Stimulated activated CD4-positive, alpha-beta T cell treated with anti-CD3 and anti-CD28 coated beads, Interleukin-1b, Interleukin-23, amount 100 ng/mL, for 24 hours (primary cell): ENCODE measurements around the gene SAP130.

Source experiments
- DNase-seq, 4 experiments: peaks; one replicate each; pipeline ENCODE4 v3.0.0-alpha.2; 2020; ENCODE audit warnings: low read depth in 4 of 4, low spot score in 1 of 4

The SAP130 gene

DNA sequence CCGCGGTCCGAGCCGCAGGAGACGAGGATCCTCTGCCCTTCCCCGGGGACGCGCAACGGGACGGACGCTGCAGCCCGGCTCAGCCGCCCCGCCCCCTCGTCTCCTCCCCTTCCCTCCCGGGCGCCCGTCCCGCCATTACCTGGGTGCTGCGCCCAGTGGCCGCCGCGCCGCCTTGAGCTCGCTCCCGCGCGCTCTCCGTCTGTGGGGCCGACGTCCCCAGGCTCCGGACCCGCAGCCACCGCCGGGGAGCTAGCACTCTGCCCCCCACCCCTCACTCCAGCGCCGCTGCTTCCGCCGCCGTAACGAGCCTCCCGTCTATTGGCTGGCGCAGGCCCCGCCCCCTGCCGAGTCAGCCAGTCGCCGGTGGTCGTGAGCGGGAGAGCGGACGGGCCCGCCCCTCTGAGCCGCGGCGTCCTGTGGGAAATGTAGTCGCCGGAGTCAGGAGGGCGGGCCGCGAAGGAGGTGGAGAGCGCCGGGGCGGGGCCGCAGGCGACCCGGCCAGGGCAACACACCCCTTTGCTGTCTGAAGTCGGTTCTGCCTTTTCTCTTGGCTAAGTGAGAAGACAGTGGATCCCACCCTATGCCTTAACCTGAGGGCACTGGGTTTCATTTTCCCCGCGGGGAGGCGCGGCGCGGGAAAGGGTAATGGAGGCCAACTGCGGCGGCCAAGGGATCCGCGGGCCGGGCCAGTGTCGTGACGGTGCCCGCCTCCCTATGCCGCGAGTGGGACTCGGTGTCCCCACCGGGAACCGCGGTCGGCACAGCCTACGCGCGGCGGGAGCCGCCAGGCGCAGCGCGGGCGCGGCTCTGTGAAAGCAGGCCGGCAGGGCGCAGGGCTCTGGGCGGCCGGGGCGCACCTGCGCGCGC, at the start of gene SAP130:
TSS of gene SAP130 (minus strand) at position 259 of the 867 bp plus-strand sequence. CDS start 1,767 bp downstream, outside the sequence.
- peak; percentile 87 to 98 (median 96) for DNase-seq

DNA sequence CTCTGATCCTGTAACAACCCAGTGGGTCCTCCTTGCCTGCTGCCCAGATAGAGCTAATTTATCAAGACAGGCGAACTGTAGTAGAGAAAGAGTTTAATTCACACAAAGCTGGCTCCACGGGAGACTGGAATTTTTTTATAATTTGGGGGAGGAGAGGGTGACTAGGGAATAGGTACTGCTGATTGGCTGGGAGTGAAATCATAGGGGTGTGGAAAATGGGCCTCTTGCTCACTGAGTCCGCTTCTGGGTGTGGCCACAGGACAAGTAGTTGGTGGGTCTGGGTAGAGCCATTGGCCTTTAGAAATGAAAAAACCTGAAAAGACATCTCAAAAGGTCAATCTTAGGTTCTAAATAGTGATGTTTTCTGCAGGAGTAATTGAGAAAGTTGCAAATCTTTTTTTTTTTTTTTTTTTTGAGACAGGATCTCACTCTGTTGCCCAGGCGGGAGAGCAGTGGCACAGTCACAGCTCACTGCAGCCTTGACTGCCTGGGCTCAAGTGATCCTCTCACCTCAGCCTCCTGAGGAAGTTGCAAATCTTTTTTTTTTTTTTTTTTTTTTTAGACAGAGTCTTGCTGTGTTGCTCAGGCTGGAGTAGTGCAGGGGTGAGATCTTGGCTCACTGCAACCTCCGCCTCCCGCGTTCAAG, 48.7 kb upstream of the SAP130 start:
- DNase-seq: no peak

DNA sequence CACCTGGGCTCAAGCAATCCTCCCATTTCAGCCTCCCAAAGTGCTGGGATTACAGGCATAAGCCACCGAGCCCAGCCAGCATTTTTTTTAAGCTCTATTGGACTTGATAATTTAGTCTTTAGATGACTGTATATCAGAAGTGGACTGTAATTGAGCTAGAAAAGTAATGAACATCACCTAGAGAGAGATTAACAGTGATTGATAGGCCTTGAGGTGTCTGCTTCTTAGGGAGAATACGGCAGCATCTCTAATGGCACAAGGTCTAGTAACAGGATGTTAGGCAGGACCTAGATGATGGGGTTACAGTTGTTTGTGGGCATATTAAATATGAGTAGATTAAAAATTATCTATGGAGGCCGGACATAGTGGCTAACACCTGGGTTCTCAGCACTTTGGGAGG, 45.4 kb upstream of the SAP130 start:
- DNase-seq: no peak

DNA sequence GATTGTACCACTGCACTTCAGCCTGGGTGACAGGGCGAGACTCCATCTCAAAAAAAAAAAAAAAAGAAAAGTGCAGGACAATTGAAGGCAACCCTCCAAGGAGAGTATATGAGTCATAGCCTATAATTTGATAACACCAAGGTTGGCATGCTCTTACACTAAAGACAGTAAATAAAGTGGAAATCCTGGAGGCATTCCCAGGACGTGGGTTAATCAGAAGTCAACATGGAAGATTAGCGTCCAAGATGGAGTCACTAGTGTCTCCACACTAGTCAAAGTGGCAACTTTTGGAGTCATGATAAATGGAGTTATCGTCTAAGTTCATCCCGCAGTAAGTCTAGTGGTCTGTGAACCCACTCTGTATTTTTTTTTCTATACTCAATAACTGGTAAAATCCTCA, 41.9 kb upstream of the SAP130 start:
- DNase-seq: no peak

DNA sequence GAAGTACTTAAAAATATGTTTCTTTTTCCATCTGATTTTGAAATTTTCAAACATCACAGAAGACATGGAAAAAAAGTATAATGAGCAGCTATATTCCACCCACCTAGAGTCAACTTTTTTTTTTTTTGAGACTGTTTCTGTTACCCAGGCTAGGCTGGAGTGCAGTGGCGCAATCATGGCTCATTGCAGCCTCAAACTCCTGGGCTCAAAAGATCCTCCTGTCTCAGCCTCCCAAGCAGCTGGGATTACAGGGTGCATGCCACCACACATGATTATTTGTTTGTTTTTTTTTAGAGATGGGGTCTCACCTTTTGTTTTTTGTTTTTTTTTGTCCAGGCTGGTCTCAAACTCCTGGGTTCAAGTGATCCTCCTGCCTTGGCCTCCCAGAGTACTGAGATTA, 36.5 kb upstream of the SAP130 start:
- no peak for DNase-seq

DNA sequence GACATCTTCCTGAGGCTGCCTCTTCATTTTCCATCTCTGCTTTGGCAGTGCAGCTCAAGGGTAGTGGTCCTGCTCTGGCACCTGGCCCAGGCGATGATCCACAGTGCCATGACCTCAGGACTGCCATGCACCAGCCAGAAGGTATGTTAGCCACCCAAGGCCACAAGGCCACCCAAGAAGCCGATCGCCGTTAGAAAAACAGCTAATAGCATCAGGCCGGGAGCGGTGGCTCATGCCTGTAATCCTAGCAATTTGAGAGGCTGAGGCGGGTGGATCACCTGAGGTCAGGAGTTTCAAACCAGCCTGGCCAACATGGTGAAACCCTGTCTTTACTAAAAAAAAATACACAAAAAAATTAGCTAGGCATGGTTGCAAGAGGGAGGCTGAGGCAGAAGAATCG, 34.7 kb upstream of the SAP130 start:
- no peak for DNase-seq

DNA sequence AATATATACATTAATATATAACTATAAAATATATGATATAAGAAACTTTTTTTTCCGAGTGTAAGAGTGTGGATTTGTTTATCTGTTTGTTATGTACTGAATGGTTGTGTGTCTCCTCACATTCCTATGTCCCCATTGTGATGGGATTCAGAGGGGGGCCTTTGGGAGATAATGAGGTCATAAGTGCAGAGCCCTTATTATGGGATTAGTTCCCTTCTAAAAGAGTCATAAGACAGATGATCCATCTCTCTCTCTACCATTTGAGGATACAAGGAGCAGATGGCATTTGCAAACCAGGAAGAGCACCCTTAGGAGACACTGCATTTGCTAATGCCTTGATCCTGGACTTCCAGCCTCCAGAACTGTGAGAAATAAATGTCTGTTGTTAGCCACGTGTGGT, 30.3 kb upstream of the SAP130 start:
- DNase-seq: no peak

DNA sequence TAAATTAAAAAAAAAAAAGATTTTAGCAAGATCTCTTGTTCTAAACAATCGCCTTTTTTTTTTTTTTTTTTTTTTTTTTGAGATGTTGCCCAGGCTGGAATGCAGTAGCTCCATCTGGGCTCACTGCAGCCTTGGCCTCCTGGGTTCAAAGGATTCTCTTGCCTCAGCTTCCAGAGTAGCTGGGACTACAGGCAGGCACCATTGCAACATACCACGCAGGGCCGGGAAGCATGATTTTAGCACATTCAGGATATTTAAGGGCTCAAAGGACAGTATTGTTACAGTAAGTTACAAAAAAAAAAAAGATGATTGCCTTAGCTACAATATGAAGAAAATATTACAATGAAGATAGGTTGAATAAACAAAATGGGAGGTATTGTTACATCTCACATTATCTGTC, 29.5 kb upstream of the SAP130 start:
- DNase-seq: no peak

DNA sequence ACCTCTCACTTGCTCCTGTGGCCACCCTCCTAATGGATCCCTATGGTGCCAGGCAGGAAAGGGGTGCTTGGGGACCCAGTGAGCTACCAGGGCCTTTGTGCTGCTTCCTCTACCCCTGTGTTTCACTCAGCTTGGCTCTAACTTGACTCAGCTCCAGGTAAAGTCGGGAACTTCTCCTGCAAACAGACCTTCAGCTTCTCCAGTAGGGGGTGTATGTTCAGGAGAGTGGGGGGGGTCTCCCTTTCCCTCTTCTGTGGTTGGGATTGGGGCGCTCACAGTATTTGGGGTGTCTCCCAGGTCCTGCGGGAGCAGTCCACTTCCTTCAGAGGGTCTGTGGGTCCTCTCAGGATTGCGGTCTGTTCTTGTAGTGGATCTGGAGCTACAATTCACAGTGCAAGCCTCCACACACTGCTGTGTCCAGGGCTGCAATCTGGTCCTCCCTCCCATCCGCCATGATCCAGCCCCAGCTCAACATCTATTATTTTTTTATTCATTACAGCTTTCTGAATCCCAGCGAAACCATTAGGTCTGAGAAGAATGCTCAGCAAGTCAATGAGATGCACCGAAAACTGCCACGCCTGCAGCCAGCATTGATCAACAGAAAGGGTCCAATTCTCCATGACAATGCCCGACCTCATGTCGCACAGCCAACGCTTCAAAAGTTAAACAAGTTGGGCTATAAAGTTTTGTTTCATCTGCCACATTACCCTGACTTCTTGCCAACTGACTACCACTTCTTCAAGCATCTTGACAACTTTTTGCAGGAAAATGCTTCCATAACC, 26.4 kb upstream of the SAP130 start:
- DNase-seq: no peak

DNA sequence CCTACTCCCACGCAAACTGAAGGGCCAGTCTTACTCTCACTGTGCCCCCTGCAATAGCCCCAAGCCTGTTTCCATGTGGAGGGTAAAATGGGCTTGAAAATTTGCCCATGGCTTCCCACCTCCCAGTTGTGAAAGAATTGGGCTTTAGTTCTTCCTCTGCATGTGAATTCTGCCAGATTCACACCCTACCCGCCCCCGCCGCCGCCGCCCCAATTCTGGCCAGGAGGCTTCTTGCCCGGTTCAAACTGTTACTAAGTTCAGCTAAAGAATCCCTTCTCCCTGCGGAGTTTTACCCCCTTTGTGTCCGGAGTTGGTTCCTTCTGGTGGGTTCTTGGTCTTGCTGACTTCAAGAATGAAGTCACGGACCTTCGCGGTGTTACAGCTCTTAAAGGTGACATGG, 25.5 kb upstream of the SAP130 start:
- no peak for DNase-seq

DNA sequence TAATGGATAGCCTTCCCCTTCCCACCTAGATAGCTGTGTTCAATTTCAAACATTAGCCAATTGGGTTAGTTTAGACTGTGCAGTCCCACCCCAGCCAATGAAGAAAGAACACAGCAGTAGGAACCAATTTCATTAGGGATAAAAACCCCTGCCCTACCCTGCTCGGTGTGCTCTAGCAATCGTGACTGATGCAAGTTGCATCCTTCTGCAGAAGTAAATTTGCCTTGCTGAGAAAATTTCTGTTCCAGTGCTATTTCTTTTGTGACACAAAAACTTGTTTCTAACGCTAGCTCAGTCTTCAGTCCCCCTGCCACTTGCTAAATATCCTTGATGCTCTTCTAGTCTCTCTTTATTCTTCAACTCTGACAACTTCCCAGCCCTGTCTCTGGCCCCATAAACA, 15.2 kb upstream of the SAP130 start:
- DNase-seq: no peak

DNA sequence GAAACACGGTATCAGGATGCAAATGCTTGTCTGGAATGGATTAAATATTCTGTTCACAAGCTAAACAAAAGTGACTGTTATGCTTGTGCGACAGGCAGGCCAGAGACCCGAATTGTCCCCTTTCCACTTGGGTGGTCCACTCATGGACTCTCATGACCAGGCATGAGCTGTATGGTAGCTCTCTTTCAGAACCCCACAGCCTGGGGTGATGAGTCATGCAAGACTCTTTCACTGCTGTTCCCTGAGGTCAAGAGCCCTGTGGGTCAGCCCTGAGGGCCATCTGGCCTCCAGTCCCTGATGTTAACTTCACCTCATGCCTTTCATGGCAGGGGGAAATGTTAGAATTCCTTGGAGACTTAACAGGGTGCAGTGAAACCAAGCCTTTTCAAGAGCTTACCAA, 13.7 kb upstream of the SAP130 start:
- no peak for DNase-seq

DNA sequence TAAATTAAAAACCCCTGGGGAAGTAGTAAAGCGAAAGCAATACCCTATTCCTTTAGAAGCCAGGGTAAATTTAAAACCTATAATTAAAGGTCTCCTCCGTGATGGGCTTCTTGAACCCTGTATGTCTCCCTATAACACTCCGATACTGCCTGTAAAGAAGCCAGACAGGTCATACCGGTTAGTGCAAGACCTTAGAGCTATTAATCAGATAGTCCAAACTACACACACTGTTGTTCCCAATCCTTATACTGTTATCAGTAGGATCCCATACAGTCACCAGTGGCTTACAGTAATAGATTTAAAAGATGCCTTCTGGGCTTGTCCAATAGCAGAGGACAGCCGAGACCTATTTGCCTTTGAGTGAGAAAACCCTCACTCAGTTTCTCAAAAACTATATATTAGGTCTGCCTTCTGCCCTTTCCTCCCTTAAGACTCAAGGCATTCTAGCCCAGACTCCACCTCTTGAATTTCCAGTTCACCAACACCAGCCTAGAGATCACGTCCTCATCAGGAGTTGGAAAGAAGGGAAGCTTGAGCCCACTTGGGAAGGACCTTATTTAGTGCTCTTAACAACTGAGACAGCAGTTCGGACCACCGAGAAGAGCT, 12.4 kb upstream of the SAP130 start:
- DNase-seq: no peak

DNA sequence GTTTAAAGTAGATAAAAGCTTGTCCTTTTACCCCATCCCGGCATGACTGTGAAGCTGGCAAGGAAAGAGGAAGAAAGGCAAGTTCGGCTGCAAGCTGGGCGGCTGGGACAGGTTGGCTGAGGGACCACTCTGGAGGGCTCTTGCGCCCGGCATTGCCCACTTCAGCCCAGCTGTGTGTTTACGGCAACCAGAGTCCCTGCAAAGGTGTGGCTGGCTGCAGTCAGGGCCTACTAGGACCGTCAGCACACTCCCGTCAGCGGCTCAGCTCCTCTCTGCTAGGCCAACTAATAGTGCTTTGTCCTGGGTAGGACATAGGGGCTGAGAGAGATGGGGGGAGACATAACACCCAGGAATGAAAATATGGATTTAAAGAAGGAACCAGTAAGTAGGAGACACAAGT, 11.7 kb upstream of the SAP130 start:
- no peak for DNase-seq

DNA sequence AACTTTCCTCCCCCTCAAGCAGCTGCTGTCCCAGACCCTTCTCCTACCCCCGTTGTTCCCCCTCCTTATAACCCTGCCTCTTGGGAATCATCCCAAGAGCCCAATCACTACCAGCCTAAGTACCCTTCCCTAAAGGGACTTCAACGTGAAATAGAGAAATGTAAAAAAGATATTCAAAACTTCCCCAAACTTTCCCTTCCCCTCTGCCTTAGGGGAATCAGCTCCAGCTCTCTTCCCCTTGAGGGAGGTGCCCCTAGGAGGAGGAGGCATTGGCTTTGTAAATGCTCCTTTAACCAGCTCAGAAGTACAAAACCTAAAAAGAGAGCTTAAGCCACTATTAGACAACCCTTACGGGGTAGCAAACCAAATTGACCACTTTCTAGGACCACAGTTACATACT, 10.6 kb upstream of the SAP130 start:
- no peak for DNase-seq

DNA sequence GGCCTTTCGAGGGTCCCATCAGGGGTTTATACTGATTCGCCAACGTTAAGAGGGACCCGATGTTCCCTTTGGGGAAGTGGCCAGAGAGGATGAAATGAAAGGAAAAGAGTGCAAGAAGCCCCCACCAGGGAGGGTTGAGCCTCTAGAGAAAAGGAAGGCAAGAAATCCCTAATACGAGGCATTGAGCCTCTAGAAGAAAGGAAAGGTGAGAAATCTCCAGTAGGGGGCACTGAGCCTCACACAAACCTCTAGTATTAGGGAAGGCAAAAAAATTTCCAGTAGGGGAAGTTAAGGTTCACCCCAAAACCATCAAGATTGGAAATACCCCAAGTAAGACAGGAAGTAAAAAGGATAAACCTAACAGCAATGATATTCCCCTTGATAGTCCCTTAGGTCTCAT, 9.8 kb upstream of the SAP130 start:
- no peak for DNase-seq

DNA sequence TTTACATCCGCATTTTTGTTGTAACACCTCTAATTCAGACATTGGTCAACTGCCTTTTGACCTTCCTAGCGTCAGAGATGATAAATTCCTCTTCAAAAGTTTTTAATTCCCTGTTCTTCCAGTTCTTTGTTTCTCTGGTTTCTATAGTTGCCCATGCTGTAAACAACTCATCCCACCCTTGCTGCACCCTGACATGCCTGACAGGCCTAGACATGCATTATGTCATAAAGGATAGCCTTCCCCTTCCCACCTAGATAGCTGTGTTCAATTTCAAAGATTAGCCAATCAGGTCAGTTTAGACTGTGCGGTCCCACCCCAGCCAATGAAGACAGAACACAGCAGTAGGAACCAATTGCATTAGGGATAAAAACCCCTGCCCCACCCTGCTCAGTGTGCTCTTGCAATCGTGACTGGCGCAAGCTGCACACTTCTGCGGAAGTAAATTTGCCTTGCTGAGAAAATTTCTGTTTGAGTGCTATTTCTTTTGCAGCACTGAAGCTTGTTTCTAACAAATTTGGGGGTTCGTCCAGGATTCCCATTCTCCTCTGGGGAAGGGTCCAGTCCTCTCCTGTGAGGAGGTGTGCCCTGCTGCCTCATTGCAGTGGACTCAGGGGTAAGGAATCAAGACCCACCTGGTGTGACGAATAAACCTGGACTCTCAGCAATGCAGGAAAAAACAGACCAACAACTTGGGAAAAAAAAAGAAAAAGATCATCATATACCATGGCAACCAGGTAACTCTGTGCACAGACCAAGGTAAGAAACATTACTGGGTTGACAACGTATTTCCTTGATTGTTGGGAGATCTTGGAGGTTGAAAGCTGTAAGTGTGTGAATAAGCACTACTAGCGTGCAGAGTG, 9.1 kb upstream of the SAP130 start:
- no peak for DNase-seq

DNA sequence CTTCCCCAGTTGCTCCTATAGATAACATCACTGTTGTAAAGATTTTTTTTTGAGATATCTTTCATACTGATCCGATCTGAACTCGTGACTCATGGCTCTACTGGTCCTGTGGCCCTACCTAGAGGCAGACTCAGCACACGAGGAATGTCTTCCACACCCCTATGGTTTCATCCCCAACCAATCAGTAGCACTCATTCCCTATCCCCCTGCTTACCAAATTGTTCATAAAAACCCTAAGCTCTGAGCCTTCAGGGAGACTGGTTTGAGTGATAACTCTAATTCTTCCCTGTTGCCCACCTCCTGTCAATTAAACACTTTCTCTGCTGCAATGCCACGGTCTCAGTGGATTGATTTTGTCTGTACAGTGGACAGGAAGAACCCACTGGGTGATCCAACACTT, 4.2 kb upstream of the SAP130 start:
- DNase-seq: no peak

DNA sequence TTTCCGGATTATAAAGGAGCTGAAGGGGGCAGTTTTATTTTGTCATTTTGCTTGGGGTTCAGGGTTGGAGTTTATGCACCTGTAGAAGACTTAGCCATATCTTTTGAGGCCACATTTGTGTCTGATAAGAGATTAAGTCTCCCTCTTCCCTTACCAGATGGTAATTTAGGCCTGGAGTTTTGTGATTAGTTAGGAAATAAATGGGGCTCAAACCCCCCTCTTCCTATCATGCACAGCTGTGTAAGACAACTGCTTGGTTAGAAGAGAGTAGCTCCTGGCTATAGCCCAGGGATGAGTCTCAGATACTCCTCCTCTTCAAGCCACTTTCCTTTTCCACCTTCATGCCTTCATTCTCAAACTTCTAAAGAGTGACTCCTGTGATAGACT, 802 bp upstream of the SAP130 start:
- DNase-seq: no peak

DNA sequence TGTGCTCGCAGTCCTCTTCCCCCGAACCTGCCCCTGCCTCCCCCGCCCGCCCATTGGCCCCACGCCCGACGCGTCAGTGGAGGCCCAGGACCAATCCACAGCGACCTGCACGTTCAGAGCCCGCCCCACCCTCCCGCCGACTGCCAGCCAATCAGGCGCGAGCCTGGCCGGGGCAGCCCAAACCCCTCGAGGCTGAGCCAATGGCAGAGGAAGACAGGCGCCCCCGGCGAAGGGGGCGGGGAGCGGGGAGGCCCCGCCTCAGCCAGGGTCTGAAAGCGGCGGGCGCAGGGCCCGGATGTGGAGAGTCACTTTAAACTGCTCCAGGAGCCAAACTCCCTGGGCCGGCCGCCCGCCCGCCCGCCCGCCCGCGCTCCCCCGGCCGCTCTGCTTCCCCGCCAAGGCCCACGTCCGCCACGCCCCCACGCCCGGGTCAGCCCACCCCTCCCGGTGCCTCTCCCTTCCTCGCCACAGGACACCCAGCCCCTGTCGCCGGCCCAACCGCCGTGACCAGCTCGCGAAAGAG, 520 bp downstream of the SAP130 start:
- peak; percentile 90 to 99 (median 94) for DNase-seq
